ENCODE measurements around the gene ZDHHC14.

DNA sequence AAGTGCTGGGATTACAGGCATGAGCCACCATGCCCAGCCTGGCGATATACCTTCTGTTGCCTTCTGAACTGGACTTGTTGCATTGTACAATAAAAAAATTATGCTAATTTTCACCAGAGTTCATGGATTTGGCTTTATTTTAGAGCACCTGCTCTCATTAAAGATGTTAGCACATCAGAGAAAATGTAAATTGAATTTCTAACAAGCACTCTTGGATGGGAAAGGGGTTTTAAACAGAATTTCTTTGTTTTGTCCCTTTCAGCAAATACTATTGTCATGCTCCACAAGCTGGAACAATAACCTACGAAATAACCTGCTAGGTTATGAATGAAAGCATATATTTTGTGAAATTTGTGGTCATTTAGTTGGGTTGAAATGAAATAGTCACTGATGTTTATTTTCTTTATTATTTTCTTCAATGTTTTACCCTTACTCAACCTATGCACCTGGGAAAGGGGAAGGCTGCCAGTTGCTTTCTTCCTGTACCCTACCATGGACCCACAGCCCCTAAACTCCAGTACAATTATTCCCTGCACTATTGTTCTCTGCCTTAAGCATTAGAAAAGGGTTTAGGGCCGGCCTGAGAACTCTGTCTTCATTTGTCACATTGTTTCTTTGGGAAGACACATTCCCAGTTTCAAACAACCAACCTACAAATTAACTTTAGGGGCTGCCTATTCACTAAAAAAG lies 22.2 kb downstream of the ZDHHC14 start:
- TF ChIP-seq CTCF (IDR thresholded peaks at IDR 0.05), result no peak
- TF ChIP-seq POLR2AphosphoS5 (IDR thresholded peaks at IDR 0.05; ENCODE audit: insufficient read depth in 1 of 2, low read depth in 1 of 2), result no peak

All from vagina (tissue), 2 donors.